ENCODE results near the gene SLC35F6. TPM values are rescaled to one million over a fixed set of nuclear protein-coding genes. Genes with fewer than 3 reads are reported as not detected.

The SLC35F6 gene
- total RNA-seq, 1 donor from 2014 or later: 14.2 TPM

GRCh38 chr2:26818255-26818654 is 54.2 kb downstream of the SLC35F6 start:
- Mint-ChIP-seq H3K9me3 (no peaks in the 10 kb centered on the region), H3K36me3 (ENCODE audit: low read depth) (no peaks in the 10 kb centered on the region), H3K4me1 (no peaks in the 10 kb centered on the region), H3K4me3 (no peak overlapping the region), H3K27ac (no peak overlapping the region), H3K27me3 (peaks cover 21% of the 10 kb centered on the region)
- DNase-seq (no peak), ATAC-seq (ENCODE audit: low read depth) (no peak)
- TF ChIP-seq, protein P1, sequence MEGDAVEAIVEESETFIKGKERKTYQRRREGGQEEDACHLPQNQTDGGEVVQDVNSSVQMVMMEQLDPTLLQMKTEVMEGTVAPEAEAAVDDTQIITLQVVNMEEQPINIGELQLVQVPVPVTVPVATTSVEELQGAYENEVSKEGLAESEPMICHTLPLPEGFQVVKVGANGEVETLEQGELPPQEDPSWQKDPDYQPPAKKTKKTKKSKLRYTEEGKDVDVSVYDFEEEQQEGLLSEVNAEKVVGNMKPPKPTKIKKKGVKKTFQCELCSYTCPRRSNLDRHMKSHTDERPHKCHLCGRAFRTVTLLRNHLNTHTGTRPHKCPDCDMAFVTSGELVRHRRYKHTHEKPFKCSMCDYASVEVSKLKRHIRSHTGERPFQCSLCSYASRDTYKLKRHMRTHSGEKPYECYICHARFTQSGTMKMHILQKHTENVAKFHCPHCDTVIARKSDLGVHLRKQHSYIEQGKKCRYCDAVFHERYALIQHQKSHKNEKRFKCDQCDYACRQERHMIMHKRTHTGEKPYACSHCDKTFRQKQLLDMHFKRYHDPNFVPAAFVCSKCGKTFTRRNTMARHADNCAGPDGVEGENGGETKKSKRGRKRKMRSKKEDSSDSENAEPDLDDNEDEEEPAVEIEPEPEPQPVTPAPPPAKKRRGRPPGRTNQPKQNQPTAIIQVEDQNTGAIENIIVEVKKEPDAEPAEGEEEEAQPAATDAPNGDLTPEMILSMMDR (IDR thresholded peaks at IDR 0.05): no peak
- ChIA-PET POLR2A (no interaction called here), CTCF (no interaction called here)
- intact Hi-C loops (cut with micrococcal nuclease): no loop called here

DNA sequence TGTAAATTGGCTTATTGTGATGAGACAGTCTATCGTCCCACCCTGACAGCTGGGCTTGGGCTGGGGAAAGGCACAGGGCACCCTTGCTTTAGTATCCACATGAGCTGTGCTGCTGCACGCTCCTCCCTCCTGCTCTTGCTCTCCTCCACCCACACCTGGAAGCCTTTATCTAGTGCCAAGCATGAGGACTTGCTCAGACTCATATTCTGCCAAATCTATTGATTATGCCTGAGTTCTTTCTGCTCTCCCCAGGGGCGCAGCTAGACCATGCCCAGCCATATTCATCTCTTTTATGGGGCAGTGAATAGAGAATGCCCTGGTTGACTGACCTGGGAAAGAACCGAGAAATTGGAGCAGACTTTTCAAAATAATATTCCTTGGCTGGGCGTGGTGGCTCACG is 54.9 kb downstream of the SLC35F6 start:
- Mint-ChIP-seq H3K27me3 (peaks cover 21% of the 10 kb centered on the region), H3K4me1 (no peaks in the 10 kb centered on the region), H3K36me3 (ENCODE audit: low read depth) (no peaks in the 10 kb centered on the region), H3K27ac (no peak overlapping the region), H3K4me3 (no peak overlapping the region), H3K9me3 (no peaks in the 10 kb centered on the region)
- no peak for DNase-seq
- ChIA-PET POLR2A (no interaction called here), CTCF (no interaction called here)
- intact Hi-C loops (cut with micrococcal nuclease): no loop called here
- TF ChIP-seq, protein P1 (IDR thresholded peaks at IDR 0.05): no peak
- no peak for ATAC-seq (ENCODE audit: low read depth)

- Mint-ChIP-seq H3K4me1 (no peaks in the 10 kb centered on the region), H3K4me3 (no peak overlapping the region), H3K27ac (no peak overlapping the region), H3K9me3 (no peaks in the 10 kb centered on the region), H3K36me3 (ENCODE audit: low read depth) (no peaks in the 10 kb centered on the region), H3K27me3 (peaks cover 15% of the 10 kb centered on the region)
- DNase-seq (no peak), ATAC-seq (ENCODE audit: low read depth) (no peak)
- intact Hi-C loops (cut with micrococcal nuclease): no loop called here
- ChIA-PET CTCF (no interaction called here), POLR2A (no interaction called here)
- TF ChIP-seq, protein P1 (IDR thresholded peaks at IDR 0.05): no peak
Observed at GRCh38 chr2:26820932-26821331, 56.8 kb downstream of the SLC35F6 start.

DNA sequence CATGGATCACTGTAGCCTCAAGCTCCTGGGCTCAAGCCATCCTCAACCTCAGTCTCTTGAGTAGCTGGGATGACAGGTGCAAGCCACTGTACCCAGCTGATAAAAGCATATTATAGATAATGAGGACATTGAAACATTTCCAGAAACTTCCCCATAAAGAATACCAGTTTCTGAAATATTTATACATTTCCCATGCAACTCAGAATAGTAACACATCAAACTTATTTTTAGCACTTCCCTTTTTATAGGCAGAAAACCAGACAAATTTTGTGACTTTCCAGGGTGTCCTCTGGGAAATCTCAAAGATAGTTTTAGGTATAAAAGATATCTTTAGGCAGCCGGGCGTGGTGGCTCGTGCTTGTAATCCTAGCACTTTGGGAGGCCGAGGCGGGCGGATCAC is 58.8 kb downstream of the SLC35F6 start:
- ATAC-seq (ENCODE audit: low read depth): no peak
- TF ChIP-seq, protein P1 (IDR thresholded peaks at IDR 0.05): no peak
- H3K27ac Mint-ChIP-seq: no peak overlapping the region
- H3K27me3 Mint-ChIP-seq: peaks cover 11% of the 10 kb centered on the region
- H3K36me3 Mint-ChIP-seq (ENCODE audit: low read depth): no peaks in the 10 kb centered on the region
- ChIA-PET CTCF (no interaction called here), POLR2A (no interaction called here)
- H3K4me3 Mint-ChIP-seq: no peak overlapping the region
- no peaks in the 10 kb centered on the region for H3K9me3 Mint-ChIP-seq
- no peaks in the 10 kb centered on the region for H3K4me1 Mint-ChIP-seq
- no peak for DNase-seq
- intact Hi-C loops (cut with micrococcal nuclease): no loop called here

Other genes starting within 250 kb of the SLC35F6 start
- not detected in 2 replicates for gene CIB4, start 122.9 kb upstream of the SLC35F6 start, total RNA-seq
- not detected in 2 replicates for gene KCNK3, start 71.6 kb upstream of the SLC35F6 start, total RNA-seq
- 0.42 TPM in 2 replicates for gene CENPA, start 21.8 kb downstream of the SLC35F6 start, total RNA-seq
- gene DPYSL5, start 83.8 kb downstream of the SLC35F6 start, total RNA-seq: not detected in 2 replicates
- 4.6 and 6.3 TPM in 2 replicates for gene MAPRE3, start 206.4 kb downstream of the SLC35F6 start, total RNA-seq